Spleen (tissue), 11 donors: ENCODE measurements around the gene ERBIN. TPM values are rescaled to one million over a fixed set of nuclear protein-coding genes. Genes with fewer than 3 reads are reported as not detected.

ENCODE experiments used
- DNase-seq: peaks from one replicate; pipeline ENCODE4 v3.0.0-alpha.2; 2020
- H3K27ac ChIP-seq, 8 donors: fragments of 200-600 bp; sonication (generic) in 7 of 8; 1 replicate in 4 of 8; 2 replicates in 4 of 8; pipeline versions ENCODE4 v1.5.0 to v1.8.0; 2016 to 2021; ENCODE audit warnings: inconsistent platforms in 4 of 8, mild to moderate bottlenecking in 4 of 8, moderate library complexity in 1 of 8
- H3K27me3 ChIP-seq, 7 donors: fragments of 200-600 bp; sonication (generic) in 6 of 7; replicated peaks in 1 of 7; 1 replicate in 4 of 7; 2 replicates in 3 of 7; pipeline versions ENCODE4 v1.5.0 to v1.8.0; 2016 to 2021; ENCODE audit warnings: inconsistent platforms in 3 of 7, mild to moderate bottlenecking in 1 of 7
- H3K36me3 ChIP-seq, 6 donors: fragments of 200-600 bp; sonication (generic) in 5 of 6; 1 replicate in 4 of 6; 2 replicates in 2 of 6; pipeline versions ENCODE4 v1.5.0 to v1.8.0; 2016 to 2021; ENCODE audit warnings: inconsistent platforms in 2 of 6
- H3K4me1 ChIP-seq, 6 donors: fragments of 200-600 bp; sonication (generic) in 5 of 6; 1 replicate in 3 of 6; 2 replicates in 3 of 6; pipeline versions ENCODE4 v1.5.0 to v1.8.0; 2016 to 2021; ENCODE audit warnings: inconsistent platforms in 3 of 6
- H3K4me3 ChIP-seq, 8 donors: fragments of 200-600 bp; sonication (generic) in 7 of 8; 1 replicate in 4 of 8; 2 replicates in 4 of 8; pipeline versions ENCODE4 v1.5.0 to v1.8.0; 2016 to 2021; ENCODE audit warnings: inconsistent platforms in 4 of 8, mild to moderate bottlenecking in 4 of 8, moderate library complexity in 2 of 8
- H3K9me3 ChIP-seq, 8 donors: fragments of 200-600 bp; sonication (generic) in 7 of 8; 1 replicate in 4 of 8; 2 replicates in 4 of 8; pipeline versions ENCODE4 v1.5.0 to v1.8.0; 2016 to 2021; ENCODE audit warnings: inconsistent platforms in 4 of 8
- POLR2A ChIP-seq, 3 donors: fragments of 450-650 bp; IDR thresholded peaks; one replicate each; pipeline ENCODE4 v1.5.1; 2017; ENCODE audit warnings: antibody characterized with exemption in 3 of 3, mild to moderate bottlenecking in 1 of 3
- POLR2AphosphoS5 ChIP-seq, 3 donors: sonication (generic); formaldehyde crosslinking; IDR thresholded peaks; one replicate each; pipeline ENCODE4 v1.5.1; 2017; ENCODE audit warnings: antibody characterized with exemption in 3 of 3
- WGBS, 5 donors: extraction: QIAGEN DNeasy Blood & Tissue Kit in 3 of 5; methylation state at CpG; one replicate each; pipeline versions ENCODE4 v1.1.5 to v1.1.7; 2013 to 2018; 5-methylcytosine and 5-hydroxymethylcytosine counted together
- intact Hi-C: fragments of 100-400 bp; cut with DNase I; formaldehyde crosslinking; loops from one replicate; pipeline ENCODE4 v1.15.0; 2023; ENCODE audit warnings: low total_unique reads
- polyA plus RNA-seq, 3 donors: library from polyadenylated mRNA; stranded (reverse); fragments of 200-250 nt; gene quantifications; one replicate each; pipeline ENCODE4 v1.2.1, GENCODE V29; 2013
- small RNA-seq, 4 donors: library from RNA; depleted of rRNA; stranded (forward); fragments of <200 nt; gene quantifications; one replicate each; pipeline ENCODE3, GENCODE V24; 2016
- total RNA-seq, 7 donors: library from RNA; depleted of rRNA in 3 of 7; stranded (reverse); fragments of >200 nt in 3 of 7; fragmentation: NEBNext Ultra II Directional in 4 of 7; extraction: Animal tissue kit (Norgen Biotek cat#: 25700) in 4 of 7; gene quantifications; one replicate each; pipeline versions ENCODE4 v1.1.0 to v1.2.1, GENCODE V29; 2016 to 2021
- TF ChIP-seq, protein P1 (sequence below), 11 experiments: fragments of 200-600 bp in 7 of 11; fragments of 450-650 bp in 4 of 11; sonication (generic) in 4 of 11; IDR thresholded peaks in 8 of 11; conservative IDR thresholded peaks in 3 of 11; 1 replicate in 7 of 11; 2 replicates in 4 of 11; pipeline versions ENCODE4 v1.4.0 to v1.8.0; 2016 to 2021; ENCODE audit warnings: antibody characterized with exemption in 11 of 11, inconsistent platforms in 4 of 11, mild to moderate bottlenecking in 1 of 11
- donor health status: healthy with polysubstance abuse.
- donor health status: DM: no; HTN: no; CAD: no; lungs with moderate emphysema.
- donor health status: DM: no; HTN: no; CAD: no.
- donor health status: Bipolar disorder and iron deficiency.
- donor health status: healthy.
- donor health status: DM: no; HTN: no; CAD: no.
- donor health status: DM: yes; HTN: yes; CAD: no.

Gene ERBIN
- total and polyA plus RNA-seq, 10 donors: 19.6 to 112 (median 93.1) TPM

DNA sequence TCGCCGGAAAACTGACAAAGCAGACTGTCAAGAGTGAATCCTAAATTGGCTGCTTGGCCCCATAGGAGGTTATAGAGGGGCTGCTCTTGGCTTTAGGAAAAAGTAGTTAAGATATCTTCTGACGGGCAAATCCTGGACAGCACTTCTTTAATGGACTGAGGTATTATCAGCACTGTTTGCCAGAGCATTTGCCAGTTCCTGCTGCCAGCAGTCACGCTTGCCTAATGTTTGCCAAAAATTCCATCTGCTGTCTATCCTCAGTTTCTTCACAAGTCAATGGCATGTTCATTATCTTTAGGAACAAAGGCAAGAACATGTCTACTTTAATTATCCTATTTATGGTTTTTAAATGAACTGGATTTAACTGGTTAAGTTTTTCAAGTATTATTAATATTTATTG lies 191.9 kb downstream of the ERBIN start:
- WGBS, 5 donors: 88 to 95% (median 92%) methylated on average over 4 of the region's 4 CpGs
- H3K9me3 ChIP-seq: peaks cover 0 to 27% (median 17%) of the 10 kb centered on the region in 8 donors
- no peak overlapping the region for H3K4me3 ChIP-seq
- H3K4me1 ChIP-seq: no peaks in the 10 kb centered on the region
- no peak overlapping the region for H3K27ac ChIP-seq
- H3K27me3 ChIP-seq: no peaks in the 10 kb centered on the region
- intact Hi-C loops: no loop called here
- TF ChIP-seq POLR2AphosphoS5 (IDR thresholded peaks at IDR 0.05) (no peak), POLR2A (IDR thresholded peaks at IDR 0.05) (no peak)
- TF ChIP-seq, protein P1, sequence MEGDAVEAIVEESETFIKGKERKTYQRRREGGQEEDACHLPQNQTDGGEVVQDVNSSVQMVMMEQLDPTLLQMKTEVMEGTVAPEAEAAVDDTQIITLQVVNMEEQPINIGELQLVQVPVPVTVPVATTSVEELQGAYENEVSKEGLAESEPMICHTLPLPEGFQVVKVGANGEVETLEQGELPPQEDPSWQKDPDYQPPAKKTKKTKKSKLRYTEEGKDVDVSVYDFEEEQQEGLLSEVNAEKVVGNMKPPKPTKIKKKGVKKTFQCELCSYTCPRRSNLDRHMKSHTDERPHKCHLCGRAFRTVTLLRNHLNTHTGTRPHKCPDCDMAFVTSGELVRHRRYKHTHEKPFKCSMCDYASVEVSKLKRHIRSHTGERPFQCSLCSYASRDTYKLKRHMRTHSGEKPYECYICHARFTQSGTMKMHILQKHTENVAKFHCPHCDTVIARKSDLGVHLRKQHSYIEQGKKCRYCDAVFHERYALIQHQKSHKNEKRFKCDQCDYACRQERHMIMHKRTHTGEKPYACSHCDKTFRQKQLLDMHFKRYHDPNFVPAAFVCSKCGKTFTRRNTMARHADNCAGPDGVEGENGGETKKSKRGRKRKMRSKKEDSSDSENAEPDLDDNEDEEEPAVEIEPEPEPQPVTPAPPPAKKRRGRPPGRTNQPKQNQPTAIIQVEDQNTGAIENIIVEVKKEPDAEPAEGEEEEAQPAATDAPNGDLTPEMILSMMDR (IDR thresholded peaks at IDR 0.05 in 8 of 11, conservative IDR thresholded peaks at IDR 0.05 in 3 of 11): no peak
- no peak for DNase-seq
- H3K36me3 ChIP-seq: no peaks in the 10 kb centered on the region

DNA sequence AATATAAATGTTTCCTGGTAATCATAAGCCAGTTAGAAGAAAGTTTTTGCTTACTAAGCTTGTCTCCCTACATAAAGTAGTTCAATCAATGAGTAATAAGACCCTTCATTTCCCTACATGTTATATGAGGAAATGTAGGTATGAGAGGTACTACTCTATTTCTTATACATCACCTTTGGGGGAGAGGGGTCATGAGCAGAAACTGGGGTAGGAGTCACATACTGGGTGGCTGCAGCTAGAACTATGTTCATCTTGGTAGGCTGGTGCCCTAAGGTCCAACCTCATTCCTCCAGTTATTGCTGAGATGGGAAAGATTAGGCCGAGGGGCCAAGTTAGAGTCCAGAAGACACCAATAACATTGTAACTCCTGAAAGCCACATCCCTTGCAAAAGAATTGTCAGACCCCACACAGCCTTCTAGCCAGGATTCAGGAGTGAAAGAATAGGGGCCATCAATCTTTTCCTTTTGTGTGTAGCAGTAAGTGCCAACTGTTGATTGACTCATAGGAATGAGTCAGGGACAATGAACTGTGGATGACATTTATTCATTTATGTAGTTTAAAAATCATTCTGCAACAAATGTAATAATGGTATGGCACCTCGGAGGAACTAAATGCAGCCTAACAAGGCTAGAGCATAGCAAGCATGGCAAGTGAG lies 196.1 kb downstream of the ERBIN start:
- no peaks in the 10 kb centered on the region for H3K27me3 ChIP-seq
- WGBS, 5 donors: 78 to 93% (median 89%) methylated on average over 2 of the region's 2 CpGs
- TF ChIP-seq POLR2A (IDR thresholded peaks at IDR 0.05) (no peak), POLR2AphosphoS5 (IDR thresholded peaks at IDR 0.05) (no peak)
- TF ChIP-seq, protein P1 (IDR thresholded peaks at IDR 0.05 in 8 of 11, conservative IDR thresholded peaks at IDR 0.05 in 3 of 11): no peak
- H3K4me1 ChIP-seq: no peaks in the 10 kb centered on the region
- intact Hi-C loops: no loop called here
- no peak overlapping the region for H3K27ac ChIP-seq
- H3K36me3 ChIP-seq: no peaks in the 10 kb centered on the region
- no peak for DNase-seq
- H3K4me3 ChIP-seq: no peak overlapping the region
- H3K9me3 ChIP-seq: no peaks in the 10 kb centered on the region

DNA sequence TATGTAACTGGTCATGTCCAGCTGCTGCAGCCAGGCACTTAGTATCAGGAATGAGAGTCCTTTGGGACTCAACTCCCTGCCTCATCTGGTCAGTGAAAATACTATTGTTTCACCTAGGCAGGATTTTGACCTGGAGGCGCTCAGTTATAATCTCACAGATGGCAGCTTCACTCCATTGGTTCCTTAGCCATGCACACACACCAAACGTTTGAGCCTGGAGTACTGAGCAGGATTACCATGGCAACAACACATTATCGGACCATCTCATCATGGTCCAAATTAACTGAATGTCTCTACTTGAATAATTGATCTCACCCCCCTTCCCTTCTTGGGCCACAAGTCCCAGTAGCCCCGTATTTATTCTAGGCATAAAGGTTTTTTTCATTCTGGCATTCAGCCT lies 202.8 kb downstream of the ERBIN start:
- intact Hi-C loops: no loop called here
- 86 to 89% (median 87%) methylated on average over 4 of the region's 4 CpGs for whole genome bisulfite sequencing, 5 donors
- no peak for DNase-seq
- no peaks in the 10 kb centered on the region for H3K36me3 ChIP-seq
- H3K27me3 ChIP-seq: no peaks in the 10 kb centered on the region
- H3K9me3 ChIP-seq: peaks cover 0 to 17% (median 2%) of the 10 kb centered on the region in 8 donors
- no peak overlapping the region for H3K27ac ChIP-seq
- no peaks in the 10 kb centered on the region for H3K4me1 ChIP-seq
- no peak overlapping the region for H3K4me3 ChIP-seq
- TF ChIP-seq POLR2AphosphoS5 (IDR thresholded peaks at IDR 0.05) (no peak), POLR2A (IDR thresholded peaks at IDR 0.05) (no peak)
- TF ChIP-seq, protein P1 (IDR thresholded peaks at IDR 0.05 in 8 of 11, conservative IDR thresholded peaks at IDR 0.05 in 3 of 11): no peak

DNA sequence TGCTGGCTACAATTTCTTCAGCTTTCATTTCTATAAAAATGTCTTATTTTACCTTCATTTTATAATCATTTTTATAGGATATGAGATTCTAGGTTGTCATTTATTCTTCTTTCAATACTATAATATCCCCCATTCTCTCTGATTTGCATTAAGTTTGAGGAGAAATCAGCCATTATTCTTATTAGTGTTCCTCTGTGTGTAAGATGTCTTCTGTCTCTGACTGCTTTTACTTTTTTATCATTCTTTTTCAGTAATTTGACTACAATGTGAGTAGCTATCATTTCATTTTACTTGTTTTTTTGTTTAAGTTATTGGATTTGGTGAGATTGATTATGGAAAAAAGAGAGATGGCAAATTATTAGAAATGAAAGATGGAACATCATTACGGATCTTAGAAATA lies 204.1 kb downstream of the ERBIN start:
- Histone ChIP-seq H3K4me1 (no peaks in the 10 kb centered on the region), H3K27ac (no peak overlapping the region), H3K36me3 (no peaks in the 10 kb centered on the region), H3K9me3 (peaks cover 0 to 17% (median 2%) of the 10 kb centered on the region in 8 donors), H3K4me3 (no peak overlapping the region), H3K27me3 (no peaks in the 10 kb centered on the region)
- intact Hi-C loops: no loop called here
- WGBS, 5 donors: 92 to 100% (median 96%) methylated on average over 1 of the region's 1 CpG
- TF ChIP-seq POLR2AphosphoS5 (IDR thresholded peaks at IDR 0.05) (no peak), POLR2A (IDR thresholded peaks at IDR 0.05) (no peak)
- TF ChIP-seq, protein P1 (IDR thresholded peaks at IDR 0.05 in 8 of 11, conservative IDR thresholded peaks at IDR 0.05 in 3 of 11): no peak
- DNase-seq: no peak

Small RNA genes lying within 50 kb of the gene (small RNA-seq; reads per million reads assigned to genes)
- gene RF00598: 0 reads per million in 4 donors

Other genes starting within 250 kb of the ERBIN start
- 10 to 100 TPM; 10.3 to 16.3 (median 14.4) TPM for gene SGTB, start 204.5 kb upstream of the ERBIN start, total RNA-seq
- gene SGTB, start 204.5 kb upstream of the ERBIN start, polyA plus RNA-seq: 1 to 10 TPM; 2.0 to 3.4 (median 2.7) TPM
- 10 to 100 TPM in 4 of 7 donors, 1 to 10 TPM in 3; 7.4 to 24.8 (median 12.1) TPM for gene NLN, start 204.4 kb upstream of the ERBIN start, total RNA-seq
- 1 to 10 TPM; 1.3 to 3.6 (median 2.5) TPM for gene NLN, start 204.4 kb upstream of the ERBIN start, polyA plus RNA-seq
- 100 to 1,000 TPM in 4 of 7 donors, 10 to 100 TPM in 3; 77.6 to 170 (median 102) TPM for gene SREK1, start 217.7 kb downstream of the ERBIN start, total RNA-seq
- gene SREK1, start 217.7 kb downstream of the ERBIN start, polyA plus RNA-seq: 10 to 100 TPM; 19.2 to 36.5 (median 30.2) TPM